Measurements from ENCODE around the gene CLEC1B. TPM values are rescaled to one million over a fixed set of nuclear protein-coding genes. Genes with fewer than 3 reads are reported as not detected.
"Not testable (repeated sequence)": the region's sequence is repeated elsewhere in the genome, so short reads cannot be mapped to it uniquely, and the experiment has no call there.

CLEC1B gene
- total RNA-seq = not detected

- H3K9me3 Mint-ChIP-seq = no peaks in the 10 kb centered on the region
- no peaks in the 10 kb centered on the region for H3K4me1 Mint-ChIP-seq
- CTCF ChIA-PET = interaction anchor here (1.9 kb wide), 1 partner anchor 11 kb away, joined by 6 read pairs; the partner anchor contains the start of gene CLEC12B
- no peak within 1 kb of the TSS for H3K4me3 Mint-ChIP-seq
- no peaks in the 10 kb centered on the region for H3K36me3 Mint-ChIP-seq (ENCODE audit: low read depth)
- H3K27me3 Mint-ChIP-seq = peaks cover 37% of the 10 kb centered on the region
- POLR2A ChIA-PET = no interaction called here
- no peak for DNase-seq
- H3K27ac Mint-ChIP-seq = no peak within 1 kb of the TSS
Measured at GRCh38 chr12:9999016-9999415, at the start of gene CLEC1B. Gene CLEC1B (minus strand): TSS chr12:9999121. CDS start chr12:9999100, 21 bp downstream.

DNA sequence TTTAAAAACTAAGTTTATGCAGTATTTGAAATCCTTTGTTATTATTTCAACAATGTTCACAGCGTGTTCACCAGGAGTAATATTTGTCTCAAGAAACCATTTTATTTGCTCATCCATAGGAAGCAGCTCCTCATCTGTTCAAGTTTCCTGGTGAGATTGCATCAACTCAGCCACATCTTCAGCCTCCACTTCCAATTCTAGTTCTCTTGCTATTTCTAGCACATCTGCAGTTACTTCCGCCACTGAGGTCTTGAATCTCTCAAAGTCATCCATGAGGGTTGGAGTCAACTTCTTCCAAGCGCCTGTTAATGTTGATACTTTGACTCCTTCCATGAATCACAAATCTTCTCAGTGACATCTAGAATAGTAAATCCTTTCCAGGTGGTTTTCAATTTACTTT lies 49.6 kb upstream of the CLEC1B start:
- H3K4me1 Mint-ChIP-seq = peaks cover 12% of the 10 kb centered on the region
- H3K27ac Mint-ChIP-seq = no peak overlapping the region
- CTCF ChIA-PET = no interaction called here
- DNase-seq = no peak
- no peaks in the 10 kb centered on the region for H3K36me3 Mint-ChIP-seq (ENCODE audit: low read depth)
- POLR2A ChIA-PET = no interaction called here
- no peak overlapping the region for H3K4me3 Mint-ChIP-seq
- H3K9me3 Mint-ChIP-seq = no peaks in the 10 kb centered on the region
- peaks cover 49% of the 10 kb centered on the region for H3K27me3 Mint-ChIP-seq

- Mint-ChIP-seq H3K4me3 (no peak overlapping the region), H3K27me3 (peaks cover 42% of the 10 kb centered on the region), H3K4me1 (no peaks in the 10 kb centered on the region), H3K9me3 (no peaks in the 10 kb centered on the region), H3K27ac (no peak overlapping the region), H3K36me3 (ENCODE audit: low read depth) (no peaks in the 10 kb centered on the region)
- POLR2A ChIA-PET = no interaction called here
- DNase-seq = no peak
- CTCF ChIA-PET = interaction anchor here (1.4 kb wide), 1 partner anchor 15 kb away, joined by 4 read pairs; no protein-coding TSS in a partner anchor
Measured at GRCh38 chr12:10042167-10042566, 43.2 kb upstream of the CLEC1B start.

- no peaks in the 10 kb centered on the region for H3K36me3 Mint-ChIP-seq (ENCODE audit: low read depth)
- ChIA-PET POLR2A (no interaction called here), CTCF (interaction anchor here (1.0 to 1.1 kb wide), 2 partner anchors 11 to 106 kb away, joined by 4 to 10 read pairs; no protein-coding TSS in a partner anchor)
- no peak for DNase-seq
- no peak overlapping the region for H3K4me3 Mint-ChIP-seq
- H3K4me1 Mint-ChIP-seq = no peaks in the 10 kb centered on the region
- peaks cover 11% of the 10 kb centered on the region for H3K27me3 Mint-ChIP-seq
- no peaks in the 10 kb centered on the region for H3K9me3 Mint-ChIP-seq
- no peak overlapping the region for H3K27ac Mint-ChIP-seq
Measured at GRCh38 chr12:10033783-10034545, 35.0 kb upstream of the CLEC1B start.

GRCh38 chr12:10031771-10032175 lies 32.9 kb upstream of the CLEC1B start:
- H3K36me3 Mint-ChIP-seq (ENCODE audit: low read depth) = no peaks in the 10 kb centered on the region
- no peaks in the 10 kb centered on the region for H3K9me3 Mint-ChIP-seq
- no peak for DNase-seq
- no peak overlapping the region for H3K4me3 Mint-ChIP-seq
- ChIA-PET CTCF (interaction anchor here (1.1 kb wide), 1 partner anchor 13 kb away, joined by 3 read pairs; no protein-coding TSS in a partner anchor), POLR2A (no interaction called here)
- no peaks in the 10 kb centered on the region for H3K4me1 Mint-ChIP-seq
- peaks cover 14% of the 10 kb centered on the region for H3K27me3 Mint-ChIP-seq
- no peak overlapping the region for H3K27ac Mint-ChIP-seq

DNA sequence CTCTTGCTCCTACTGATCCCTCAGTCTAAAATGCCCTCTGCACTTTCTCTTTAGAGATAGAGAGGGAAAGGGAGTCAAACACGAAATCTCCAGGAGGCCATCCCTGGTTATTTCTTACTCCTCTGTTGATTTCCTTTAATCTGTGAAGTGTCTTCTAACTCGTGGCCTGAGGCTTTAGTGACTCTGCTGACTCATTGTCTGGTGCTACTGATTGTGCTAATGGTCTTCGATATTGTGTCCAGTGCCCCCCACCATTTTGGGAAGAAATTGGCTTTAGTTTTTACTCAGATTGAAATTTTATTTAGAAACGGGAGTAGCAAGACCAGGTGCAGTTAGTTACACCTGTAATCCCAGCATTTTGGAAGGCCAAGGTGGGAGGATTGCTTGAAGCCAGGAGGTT lies 32.4 kb upstream of the CLEC1B start:
- H3K4me1 Mint-ChIP-seq = no peaks in the 10 kb centered on the region
- ChIA-PET POLR2A (no interaction called here), CTCF (no interaction called here)
- no peaks in the 10 kb centered on the region for H3K36me3 Mint-ChIP-seq (ENCODE audit: low read depth)
- H3K27ac Mint-ChIP-seq = no peak overlapping the region
- H3K4me3 Mint-ChIP-seq = no peak overlapping the region
- DNase-seq = no peak
- H3K27me3 Mint-ChIP-seq = peaks cover 9% of the 10 kb centered on the region
- H3K9me3 Mint-ChIP-seq = no peaks in the 10 kb centered on the region

GRCh38 chr12:10030446-10030845 lies 31.5 kb upstream of the CLEC1B start, which contains the start of gene CLEC9A:
Gene CLEC9A (plus strand): TSS chr12:10030682. CDS start chr12:10052688, 22,006 bp downstream.
- ChIA-PET CTCF (no interaction called here), POLR2A (no interaction called here)

GRCh38 chr12:10027721-10028120 lies 28.8 kb upstream of the CLEC1B start:
- ChIA-PET POLR2A (no interaction called here), CTCF (no interaction called here)
- Mint-ChIP-seq H3K27me3 (peaks cover 13% of the 10 kb centered on the region), H3K4me3 (no peak overlapping the region), H3K27ac (no peak overlapping the region), H3K36me3 (ENCODE audit: low read depth) (no peaks in the 10 kb centered on the region), H3K4me1 (no peaks in the 10 kb centered on the region), H3K9me3 (no peaks in the 10 kb centered on the region)
- DNase-seq = no peak

More at GRCh38 chr12:10030446-10030845, 31.5 kb upstream of the CLEC1B start, which contains the start of gene CLEC9A:
- Mint-ChIP-seq H3K27me3 (peaks cover 9% of the 10 kb centered on the region), H3K4me1 (no peaks in the 10 kb centered on the region), H3K36me3 (ENCODE audit: low read depth) (no peaks in the 10 kb centered on the region), H3K27ac (no peak within 1 kb of the TSS), H3K9me3 (no peaks in the 10 kb centered on the region), H3K4me3 (no peak within 1 kb of the TSS)
- no peak for DNase-seq

DNA sequence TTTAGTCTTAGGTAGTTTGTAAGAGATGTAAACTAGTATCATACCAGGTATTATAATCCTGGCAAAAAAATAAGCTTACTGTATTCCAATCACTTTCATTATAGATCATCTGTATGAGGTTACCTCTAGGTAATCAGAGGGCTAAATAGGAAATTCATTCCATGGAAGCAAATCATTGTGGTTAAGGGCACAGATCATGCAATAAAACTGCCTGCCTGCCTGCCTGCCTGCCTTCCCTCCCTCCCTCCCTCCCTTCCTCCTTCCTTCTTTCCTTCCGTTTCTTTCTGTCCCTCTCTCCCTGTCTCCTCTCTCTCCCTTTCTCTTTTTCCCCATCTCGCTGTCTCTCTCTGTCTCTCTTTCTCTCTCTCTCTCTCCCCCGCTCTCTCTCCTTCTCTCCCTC lies 28.4 kb upstream of the CLEC1B start:
- no peaks in the 10 kb centered on the region for H3K4me1 Mint-ChIP-seq
- H3K27ac Mint-ChIP-seq = no peak overlapping the region
- no peaks in the 10 kb centered on the region for H3K9me3 Mint-ChIP-seq
- ChIA-PET POLR2A (no interaction called here), CTCF (no interaction called here)
- no peak for DNase-seq
- peaks cover 15% of the 10 kb centered on the region for H3K27me3 Mint-ChIP-seq
- H3K36me3 Mint-ChIP-seq (ENCODE audit: low read depth) = no peaks in the 10 kb centered on the region
- no peak overlapping the region for H3K4me3 Mint-ChIP-seq

DNA sequence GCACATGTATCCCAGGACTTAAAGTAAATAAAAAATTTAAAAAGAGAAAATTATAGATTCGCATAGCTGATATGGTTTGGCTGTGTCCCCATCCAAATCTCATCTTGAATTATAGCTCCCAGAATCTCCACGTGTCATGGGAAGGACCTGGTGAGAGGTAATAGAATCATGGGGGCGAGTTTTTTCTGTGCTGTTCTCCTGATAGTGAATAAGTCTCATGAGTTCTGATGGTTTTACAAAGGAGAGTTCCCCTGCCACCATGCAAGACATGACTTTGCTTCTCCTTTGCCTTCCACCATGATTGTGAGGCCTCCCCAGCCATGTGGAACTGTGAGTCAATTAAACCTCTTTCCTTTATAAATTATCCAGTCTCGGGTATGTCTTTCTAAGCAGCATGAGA lies 27.7 kb upstream of the CLEC1B start:
- DNase-seq; H3K9me3 Mint-ChIP-seq; H3K4me1 Mint-ChIP-seq; POLR2A ChIA-PET; H3K36me3 Mint-ChIP-seq (ENCODE audit: low read depth); CTCF ChIA-PET; H3K27ac Mint-ChIP-seq; H3K4me3 Mint-ChIP-seq: not testable (repeated sequence)
- H3K27me3 Mint-ChIP-seq = peaks cover 13% of the 10 kb centered on the region

DNA sequence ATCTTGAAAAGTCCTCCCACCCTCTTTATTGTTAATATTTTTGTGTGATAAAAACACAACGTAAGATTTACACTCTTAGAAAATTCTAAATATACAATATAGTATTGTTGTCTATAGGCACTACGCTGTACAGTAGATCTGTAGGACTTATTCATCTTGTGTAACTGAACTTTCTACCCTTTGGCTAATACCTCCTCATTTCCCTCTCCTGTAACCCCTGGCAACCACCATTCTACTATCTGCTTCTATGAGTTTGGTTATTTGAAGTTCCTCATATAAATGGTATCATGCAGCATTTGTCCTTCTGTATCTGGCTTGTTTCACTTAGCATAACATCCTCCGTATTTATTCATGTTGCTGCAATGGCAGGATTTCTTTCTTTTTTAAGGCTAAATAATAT lies 26.3 kb upstream of the CLEC1B start:
- no peaks in the 10 kb centered on the region for H3K9me3 Mint-ChIP-seq
- POLR2A ChIA-PET = no interaction called here
- H3K36me3 Mint-ChIP-seq (ENCODE audit: low read depth) = no peaks in the 10 kb centered on the region
- H3K4me3 Mint-ChIP-seq = no peak overlapping the region
- H3K4me1 Mint-ChIP-seq = no peaks in the 10 kb centered on the region
- CTCF ChIA-PET = no interaction called here
- no peak for DNase-seq
- no peak overlapping the region for H3K27ac Mint-ChIP-seq
- H3K27me3 Mint-ChIP-seq = peaks cover 14% of the 10 kb centered on the region

GRCh38 chr12:10021342-10021741 lies 22.4 kb upstream of the CLEC1B start:
- Mint-ChIP-seq H3K4me3 (no peak overlapping the region), H3K27ac (no peak overlapping the region), H3K9me3 (no peaks in the 10 kb centered on the region), H3K27me3 (peaks cover 14% of the 10 kb centered on the region), H3K36me3 (ENCODE audit: low read depth) (no peaks in the 10 kb centered on the region), H3K4me1 (no peaks in the 10 kb centered on the region)
- ChIA-PET POLR2A (no interaction called here), CTCF (no interaction called here)
- no peak for DNase-seq

GRCh38 chr12:10018386-10018785 lies 19.5 kb upstream of the CLEC1B start:
- H3K36me3 Mint-ChIP-seq (ENCODE audit: low read depth) = no peaks in the 10 kb centered on the region
- peaks cover 16% of the 10 kb centered on the region for H3K27me3 Mint-ChIP-seq
- H3K4me1 Mint-ChIP-seq = no peaks in the 10 kb centered on the region
- no peaks in the 10 kb centered on the region for H3K9me3 Mint-ChIP-seq
- DNase-seq = no peak
- CTCF ChIA-PET = interaction anchor here (0.7 to 1.2 kb wide), 2 partner anchors 8 to 14 kb away, joined by 3 read pairs; partner anchors contain the start of gene CLEC12B
- no peak overlapping the region for H3K27ac Mint-ChIP-seq
- H3K4me3 Mint-ChIP-seq = no peak overlapping the region
- POLR2A ChIA-PET = no interaction called here

- Mint-ChIP-seq H3K4me3 (no peak overlapping the region), H3K27ac (no peak overlapping the region), H3K27me3 (peaks cover 24% of the 10 kb centered on the region), H3K9me3 (no peaks in the 10 kb centered on the region), H3K4me1 (no peaks in the 10 kb centered on the region), H3K36me3 (ENCODE audit: low read depth) (no peaks in the 10 kb centered on the region)
- no peak for DNase-seq
- ChIA-PET CTCF (no interaction called here), POLR2A (no interaction called here)
Measured at GRCh38 chr12:10016881-10017280, 18.0 kb upstream of the CLEC1B start.

All from activated CD4-positive, alpha-beta memory T cell treated with anti-CD3 and anti-CD28 coated beads, Interleukin-2, amount 10 ng/mL, durations not matched to agents 7 days and 5 days (primary cell).